ENCODE measurements around the gene TCF7L2. TPM values are rescaled to one million over a fixed set of nuclear protein-coding genes. Genes with fewer than 3 reads are reported as not detected.
A peak's percentile ranks its signal among the peaks of the same experiment; 100 is the strongest.

The TCF7L2 gene
- polyA plus RNA-seq, 3 donors = 2.1 to 23.5 (median 6.1) TPM

DNA sequence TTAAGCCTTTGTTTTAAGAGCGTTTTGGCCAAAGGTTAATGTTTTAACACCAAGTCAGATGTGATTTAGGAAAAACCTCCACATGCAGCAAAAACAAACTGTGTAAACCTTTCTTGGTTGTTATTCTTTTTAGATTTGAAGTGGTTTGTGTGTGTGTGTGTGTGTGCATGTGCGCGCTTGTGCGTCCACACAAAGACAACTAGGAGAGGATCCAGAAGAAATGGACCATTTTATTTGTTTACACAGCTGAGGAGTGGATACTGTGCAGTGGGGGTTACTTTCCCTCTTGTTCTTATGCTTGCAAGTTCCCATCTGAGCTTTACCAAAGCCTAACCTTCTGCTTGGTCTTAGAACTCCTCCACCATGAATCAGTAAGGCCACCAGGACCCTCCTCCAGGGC lies 20.0 kb downstream of the TCF7L2 start:
- H3K9me3 Mint-ChIP-seq = no peaks in the 10 kb centered on the region

DNA sequence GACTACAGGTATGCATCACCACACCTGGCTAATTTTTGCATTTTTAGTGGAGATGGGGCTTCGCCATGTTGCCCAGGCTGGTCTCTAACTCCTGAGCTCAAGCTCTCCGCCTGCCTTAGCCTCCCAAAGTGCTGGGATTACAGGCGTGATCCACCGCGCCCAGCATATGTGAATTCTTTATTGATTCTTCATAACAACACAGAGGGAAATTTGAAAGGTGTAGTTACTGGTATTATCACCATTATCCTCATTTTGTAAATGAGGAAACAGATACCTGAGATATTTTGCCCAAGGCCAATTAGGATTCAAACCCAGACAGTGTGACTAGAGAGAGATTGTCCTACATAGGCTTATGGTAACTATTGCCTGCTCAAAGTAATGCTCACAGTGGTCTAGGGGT lies 22.6 kb downstream of the TCF7L2 start:
- H3K4me1 ChIP-seq (ENCODE audit: control insufficient read depth in 1 of 2, insufficient read depth in 2 of 2, low read length in 2 of 2) = no peaks in the 10 kb centered on the region
- H3K4me3 Mint-ChIP-seq = no peak overlapping the region
- H3K4me2 ChIP-seq (replicated peaks; ENCODE audit: extremely low read depth, low read length, poor library complexity, severe bottlenecking) = no peak overlapping the region
- H3K27me3 ChIP-seq (ENCODE audit: control insufficient read depth in 2 of 2, insufficient read depth in 2 of 2, low read length in 2 of 2) = no peaks in the 10 kb centered on the region
- H3K36me3 ChIP-seq (replicated peaks in 1 of 2; ENCODE audit: control insufficient read depth in 1 of 2, insufficient read depth in 2 of 2, low read length in 2 of 2) = peaks cover 16 to 59% of the 10 kb centered on the region in 2 donors
- H2AFZ ChIP-seq (ENCODE audit: insufficient read depth, low read depth, low read length, poor library complexity, severe bottlenecking) = no peak overlapping the region
- H3K4me3 ChIP-seq (replicated peaks in 1 of 3; ENCODE audit: low read depth in 2 of 3, low read length in 3 of 3) = no peak overlapping the region
- H3K27me3 Mint-ChIP-seq (ENCODE audit: low read depth in 3 of 3) = peaks cover 0 to 1% (median 0%) of the 10 kb centered on the region in 3 donors
- H3K36me3 Mint-ChIP-seq = peaks cover 67 to 77% of the 10 kb centered on the region in 2 donors
- no peak overlapping the region for H3K9ac ChIP-seq (ENCODE audit: insufficient read depth, low read length, poor library complexity, severe bottlenecking)
- intact Hi-C loops (cut with micrococcal nuclease) = no loop called here
- no peaks in the 10 kb centered on the region for H3K9me3 ChIP-seq (replicated peaks in 1 of 2; ENCODE audit: control insufficient read depth in 1 of 2, insufficient read depth in 1 of 2, low read length in 2 of 2)
- H3K4me1 Mint-ChIP-seq = no peaks in the 10 kb centered on the region
- WGBS (ENCODE audit: insufficient coverage) = no CpG with 5 or more reads among the region's 5 CpGs
- no peaks in the 10 kb centered on the region for H3K9me3 Mint-ChIP-seq
- TF ChIP-seq, protein P1, sequence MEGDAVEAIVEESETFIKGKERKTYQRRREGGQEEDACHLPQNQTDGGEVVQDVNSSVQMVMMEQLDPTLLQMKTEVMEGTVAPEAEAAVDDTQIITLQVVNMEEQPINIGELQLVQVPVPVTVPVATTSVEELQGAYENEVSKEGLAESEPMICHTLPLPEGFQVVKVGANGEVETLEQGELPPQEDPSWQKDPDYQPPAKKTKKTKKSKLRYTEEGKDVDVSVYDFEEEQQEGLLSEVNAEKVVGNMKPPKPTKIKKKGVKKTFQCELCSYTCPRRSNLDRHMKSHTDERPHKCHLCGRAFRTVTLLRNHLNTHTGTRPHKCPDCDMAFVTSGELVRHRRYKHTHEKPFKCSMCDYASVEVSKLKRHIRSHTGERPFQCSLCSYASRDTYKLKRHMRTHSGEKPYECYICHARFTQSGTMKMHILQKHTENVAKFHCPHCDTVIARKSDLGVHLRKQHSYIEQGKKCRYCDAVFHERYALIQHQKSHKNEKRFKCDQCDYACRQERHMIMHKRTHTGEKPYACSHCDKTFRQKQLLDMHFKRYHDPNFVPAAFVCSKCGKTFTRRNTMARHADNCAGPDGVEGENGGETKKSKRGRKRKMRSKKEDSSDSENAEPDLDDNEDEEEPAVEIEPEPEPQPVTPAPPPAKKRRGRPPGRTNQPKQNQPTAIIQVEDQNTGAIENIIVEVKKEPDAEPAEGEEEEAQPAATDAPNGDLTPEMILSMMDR (IDR thresholded peaks at IDR 0.05) = no peak
- H3K27ac ChIP-seq (ENCODE audit: low read depth in 1 of 2, low read length in 2 of 2) = no peak overlapping the region
- DNase-seq = no peak
- H4K20me1 ChIP-seq (ENCODE audit: insufficient read depth, low read length) = peaks cover 98% of the 10 kb centered on the region
- no peak overlapping the region for H3K27ac Mint-ChIP-seq
- H3K79me2 ChIP-seq (ENCODE audit: insufficient read depth, low read length) = no peaks in the 10 kb centered on the region

More for the DNA sequence above, 20.0 kb downstream of the TCF7L2 start:
- Histone ChIP-seq H3K27ac (ENCODE audit: low read depth in 1 of 2, low read length in 2 of 2) (no peak overlapping the region), H3K36me3 (replicated peaks in 1 of 2; ENCODE audit: control insufficient read depth in 1 of 2, insufficient read depth in 2 of 2, low read length in 2 of 2) (peaks cover 23 to 70% of the 10 kb centered on the region in 2 donors), H3K9me3 (replicated peaks in 1 of 2; ENCODE audit: control insufficient read depth in 1 of 2, insufficient read depth in 1 of 2, low read length in 2 of 2) (no peaks in the 10 kb centered on the region), H3K4me3 (replicated peaks in 1 of 3; ENCODE audit: low read depth in 2 of 3, low read length in 3 of 3) (no peak overlapping the region), H3K4me1 (ENCODE audit: control insufficient read depth in 1 of 2, insufficient read depth in 2 of 2, low read length in 2 of 2) (no peaks in the 10 kb centered on the region), H3K4me2 (replicated peaks; ENCODE audit: extremely low read depth, low read length, poor library complexity, severe bottlenecking) (no peak overlapping the region), H3K79me2 (ENCODE audit: insufficient read depth, low read length) (peaks cover 3% of the 10 kb centered on the region), H3K27me3 (ENCODE audit: control insufficient read depth in 2 of 2, insufficient read depth in 2 of 2, low read length in 2 of 2) (no peaks in the 10 kb centered on the region), H3K9ac (ENCODE audit: insufficient read depth, low read length, poor library complexity, severe bottlenecking) (no peak overlapping the region), H4K20me1 (ENCODE audit: insufficient read depth, low read length) (peaks cover 93% of the 10 kb centered on the region), H2AFZ (ENCODE audit: insufficient read depth, low read depth, low read length, poor library complexity, severe bottlenecking) (no peak overlapping the region)
- no peak for DNase-seq
- Mint-ChIP-seq H3K27me3 (ENCODE audit: low read depth in 3 of 3) (peaks cover 0 to 1% (median 0%) of the 10 kb centered on the region in 3 donors), H3K4me3 (no peak overlapping the region), H3K27ac (peak overlapping the region in 1 of 7 donors; percentile 54), H3K36me3 (peaks cover 64 to 80% of the 10 kb centered on the region in 2 donors), H3K4me1 (no peaks in the 10 kb centered on the region)
- TF ChIP-seq, protein P1 (IDR thresholded peaks at IDR 0.05) = no peak
- intact Hi-C loops (cut with micrococcal nuclease) = no loop called here
- no CpG with 5 or more reads among the region's 4 CpGs for WGBS (ENCODE audit: insufficient coverage)
